ENCODE results near the gene MLPH.
"Not testable (repeated sequence)": the region's sequence is repeated elsewhere in the genome, so short reads cannot be mapped to it uniquely, and the experiment has no call there.

MLPH gene

GRCh38 chr2:237458519-237458918 lies 28.5 kb upstream of the MLPH start:
- DNase-seq = no peak

GRCh38 chr2:237459226-237459625 lies 27.8 kb upstream of the MLPH start:
- no peak for DNase-seq

- DNase-seq = no peak
Observed at GRCh38 chr2:237459741-237460174, 27.3 kb upstream of the MLPH start.

- no peak for DNase-seq
Observed at GRCh38 chr2:237464757-237465391, 22.2 kb upstream of the MLPH start.

GRCh38 chr2:237465515-237466148 lies 21.4 kb upstream of the MLPH start:
- DNase-seq = no peak

- no peak for DNase-seq
Observed at GRCh38 chr2:237466211-237466610, 20.8 kb upstream of the MLPH start.

GRCh38 chr2:237467447-237468179 lies 19.4 kb upstream of the MLPH start:
- no peak for DNase-seq

GRCh38 chr2:237469410-237469809 lies 17.6 kb upstream of the MLPH start:
- not testable (repeated sequence) for DNase-seq

- DNase-seq = no peak
Observed at GRCh38 chr2:237469849-237470248, 17.2 kb upstream of the MLPH start.

GRCh38 chr2:237470914-237471313 lies 16.1 kb upstream of the MLPH start:
- DNase-seq = no peak

- DNase-seq = no peak
Observed at GRCh38 chr2:237471438-237472186, 15.4 kb upstream of the MLPH start.

- DNase-seq = no peak
Observed at GRCh38 chr2:237472187-237472712, 14.8 kb upstream of the MLPH start.

GRCh38 chr2:237472909-237473877 lies 13.9 kb upstream of the MLPH start:
- no peak for DNase-seq

GRCh38 chr2:237473878-237474441 lies 13.1 kb upstream of the MLPH start:
- DNase-seq = no peak

- no peak for DNase-seq
Observed at GRCh38 chr2:237474442-237474911, 12.6 kb upstream of the MLPH start.

GRCh38 chr2:237474931-237475703 lies 11.9 kb upstream of the MLPH start:
- DNase-seq = peak; percentile 51

GRCh38 chr2:237475704-237476141 lies 11.3 kb upstream of the MLPH start:
- no peak for DNase-seq

GRCh38 chr2:237478095-237478494 lies 9.0 kb upstream of the MLPH start:
- DNase-seq = no peak

GRCh38 chr2:237478979-237479378 lies 8.1 kb upstream of the MLPH start:
- no peak for DNase-seq

GRCh38 chr2:237479747-237480146 lies 7.3 kb upstream of the MLPH start:
- DNase-seq = no peak

Measured in activated gamma-delta T cell (primary cell).